ENCODE results near the gene AMDHD2. TPM values are rescaled to one million over a fixed set of nuclear protein-coding genes. Genes with fewer than 3 reads are reported as not detected.
A peak's percentile ranks its signal among the peaks of the same experiment; 100 is the strongest.

Gene AMDHD2
- total and polyA plus RNA-seq, 2 of the 13 experiments (the other 11 are each of a cell fraction or from before 2014, with no cell fraction given) = 33.5 to 39.1 TPM

DNA sequence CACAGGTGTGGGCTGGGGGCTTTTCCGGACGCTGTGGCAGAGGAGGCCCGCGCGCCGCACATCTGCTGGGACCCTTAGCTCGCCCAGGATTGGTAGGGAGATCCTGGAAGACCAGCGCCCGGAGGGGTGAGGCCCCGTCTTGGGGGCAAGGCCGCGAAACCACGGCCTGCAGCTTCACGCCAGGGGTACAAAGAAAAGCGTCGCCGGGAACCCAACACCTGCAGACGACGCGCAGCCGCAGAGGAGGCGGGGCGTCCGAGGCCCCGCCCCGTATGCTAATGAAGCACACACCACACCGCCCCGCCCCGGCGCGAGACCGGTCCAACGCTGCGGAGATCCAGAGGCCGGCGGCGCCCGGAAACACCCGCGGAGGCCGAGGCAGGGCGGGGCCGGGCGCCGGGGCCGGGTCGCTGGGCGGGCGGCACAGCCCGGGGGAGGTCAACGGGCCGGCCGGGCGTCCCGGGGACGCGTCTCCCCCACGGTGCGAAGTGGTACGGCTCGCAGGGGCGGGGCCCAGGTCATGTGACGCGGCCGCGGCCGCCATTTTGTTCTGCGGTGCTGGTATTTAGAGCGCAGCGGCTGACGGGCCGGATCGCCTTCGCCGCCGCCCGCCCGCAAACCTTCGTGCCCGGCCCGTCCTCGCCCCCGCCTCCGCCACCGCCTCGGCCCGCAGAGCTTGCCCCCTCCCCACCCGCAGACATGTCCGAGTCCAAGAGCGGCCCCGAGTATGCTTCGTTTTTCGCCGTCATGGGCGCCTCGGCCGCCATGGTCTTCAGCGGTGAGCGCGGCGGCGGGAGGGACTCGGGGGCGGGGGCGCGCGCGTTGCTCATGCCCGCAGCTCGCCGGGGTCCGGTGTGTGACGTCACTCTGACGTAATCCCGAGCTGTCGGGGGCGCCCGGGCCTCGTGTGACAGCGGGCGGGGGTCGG lies 6.5 kb upstream of the AMDHD2 start, which contains the start of gene ATP6V0C (continued):
- TF ChIP-seq DDIT3 (CRISPR knock-in tag; IDR thresholded peaks at IDR 0.05) = no peak
- peak; percentile 63; the same call in 1 of the 2 replicates for TF ChIP-seq POLR2AphosphoS5 (IDR thresholded peaks at IDR 0.05; ENCODE audit: low read depth, low read length)
- no peak for TF ChIP-seq ZNF549 (CRISPR knock-in tag; IDR thresholded peaks at IDR 0.05)
- peak; percentile 1 for TF ChIP-seq HNRNPK (IDR thresholded peaks at IDR 0.05; ENCODE audit: low read depth, low read length, poor library complexity, severe bottlenecking)
- peak; percentile 70 for TF ChIP-seq NR2C2 (CRISPR knock-in tag; IDR thresholded peaks at IDR 0.05; ENCODE audit: borderline replicate concordance)
- 0 out of 2 replicates have a peak, but pooled peaks have one; percentile 34 for TF ChIP-seq GTF2F1 (IDR thresholded peaks at IDR 0.05; ENCODE audit: low read length)
- TF ChIP-seq NONO (IDR thresholded peaks at IDR 0.05) = no peak
- peak; percentile 58 for TF ChIP-seq NONO (CRISPR knock-in tag; conservative IDR thresholded peaks at IDR 0.05)
- TF ChIP-seq ARID3A (IDR thresholded peaks at IDR 0.05; ENCODE audit: low read depth, low read length) = no peak
- no peak for TF ChIP-seq ZSCAN22 (CRISPR knock-in tag; IDR thresholded peaks at IDR 0.05)
- TF ChIP-seq ZNF572 (CRISPR knock-in tag; IDR thresholded peaks at IDR 0.05) = no peak
- TF ChIP-seq, protein P1, sequence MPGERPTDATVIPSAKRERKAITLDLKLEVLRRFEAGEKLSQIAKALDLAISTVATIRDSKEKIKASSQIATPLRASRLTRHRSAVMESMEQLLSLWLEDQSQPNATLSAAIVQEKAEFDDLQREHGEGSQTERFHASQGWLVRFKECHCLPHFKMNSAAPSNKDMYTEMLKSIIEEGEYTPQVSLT (CRISPR knock-in tag; IDR thresholded peaks at IDR 0.05; ENCODE audit: borderline replicate concordance, low read depth) = no peak
- no peak for TF ChIP-seq ZNF562 (CRISPR knock-in tag; IDR thresholded peaks at IDR 0.05; ENCODE audit: borderline replicate concordance)
- TF ChIP-seq TFAP4 (IDR thresholded peaks at IDR 0.05; ENCODE audit: borderline replicate concordance, low read depth) = no peak
- TF ChIP-seq ZFP90 (CRISPR knock-in tag; IDR thresholded peaks at IDR 0.05; ENCODE audit: borderline replicate concordance) = peak; percentile 46; the same call in 1 of the 2 replicates
- TF ChIP-seq BHLHE40 (IDR thresholded peaks at IDR 0.05; ENCODE audit: low read length) = peak; percentile 95
- peak; percentile 29 for TF ChIP-seq GMEB1 (CRISPR knock-in tag; IDR thresholded peaks at IDR 0.05; ENCODE audit: borderline replicate concordance)
- no peak; the same call in 1 of the 2 replicates for TF ChIP-seq ZSCAN31 (CRISPR knock-in tag; IDR thresholded peaks at IDR 0.05; ENCODE audit: low read depth)
- TF ChIP-seq E2F1 (CRISPR knock-in tag; IDR thresholded peaks at IDR 0.05) = 0 out of 2 replicates have a peak, but pooled peaks have one; percentile 19
- TF ChIP-seq, protein P2, sequence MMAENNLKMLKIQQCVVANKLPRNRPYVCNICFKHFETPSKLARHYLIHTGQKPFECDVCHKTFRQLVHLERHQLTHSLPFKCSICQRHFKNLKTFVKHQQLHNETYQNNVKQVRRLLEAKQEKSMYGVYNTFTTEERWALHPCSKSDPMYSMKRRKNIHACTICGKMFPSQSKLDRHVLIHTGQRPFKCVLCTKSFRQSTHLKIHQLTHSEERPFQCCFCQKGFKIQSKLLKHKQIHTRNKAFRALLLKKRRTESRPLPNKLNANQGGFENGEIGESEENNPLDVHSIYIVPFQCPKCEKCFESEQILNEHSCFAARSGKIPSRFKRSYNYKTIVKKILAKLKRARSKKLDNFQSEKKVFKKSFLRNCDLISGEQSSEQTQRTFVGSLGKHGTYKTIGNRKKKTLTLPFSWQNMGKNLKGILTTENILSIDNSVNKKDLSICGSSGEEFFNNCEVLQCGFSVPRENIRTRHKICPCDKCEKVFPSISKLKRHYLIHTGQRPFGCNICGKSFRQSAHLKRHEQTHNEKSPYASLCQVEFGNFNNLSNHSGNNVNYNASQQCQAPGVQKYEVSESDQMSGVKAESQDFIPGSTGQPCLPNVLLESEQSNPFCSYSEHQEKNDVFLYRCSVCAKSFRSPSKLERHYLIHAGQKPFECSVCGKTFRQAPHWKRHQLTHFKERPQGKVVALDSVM (CRISPR knock-in tag; IDR thresholded peaks at IDR 0.05) = peak; percentile 70; the same call in 1 of the 2 replicates
